ENCODE data around the gene MAML3.

DNA sequence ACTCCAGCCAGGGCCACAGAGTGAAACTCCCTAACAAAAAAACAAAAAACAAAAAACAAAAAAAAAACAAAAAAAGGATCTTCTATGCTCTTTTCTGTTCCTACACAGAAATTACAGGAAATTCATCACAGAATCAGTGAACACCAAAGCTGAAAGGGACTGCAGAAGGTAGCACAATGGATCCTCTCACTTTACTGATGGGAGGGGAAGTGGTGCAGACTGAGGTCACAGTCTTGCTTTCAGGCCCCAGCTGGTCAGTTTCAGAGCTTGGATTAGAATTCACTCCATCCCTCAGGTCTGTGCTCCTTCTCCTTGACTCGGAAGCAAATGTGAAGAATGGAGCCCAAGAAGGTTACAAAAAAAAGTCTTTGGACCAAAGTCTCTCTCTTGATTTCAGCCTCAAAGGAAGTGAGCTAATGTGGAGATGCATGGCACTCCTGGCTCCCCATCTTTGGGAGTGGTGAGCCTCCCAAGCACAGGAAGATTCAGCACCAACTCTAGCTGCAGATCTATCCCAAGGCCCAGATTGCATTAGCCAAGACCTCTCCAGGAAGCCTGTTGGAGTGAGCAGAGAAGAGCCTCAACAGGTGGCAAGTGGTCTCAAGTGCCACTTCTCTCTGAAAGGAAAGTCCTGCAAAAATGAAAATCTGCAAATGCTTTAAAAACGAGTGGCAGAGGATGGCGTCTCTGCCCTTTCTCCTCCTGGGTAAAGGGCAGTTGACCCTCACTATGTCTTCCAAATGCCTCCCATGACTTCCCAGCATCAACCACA lies 176.0 kb downstream of the MAML3 start:
- no peak for TF ChIP-seq POLR2A (IDR thresholded peaks at IDR 0.05; ENCODE audit: extremely low read depth, insufficient read length)
- TF ChIP-seq, protein P1, sequence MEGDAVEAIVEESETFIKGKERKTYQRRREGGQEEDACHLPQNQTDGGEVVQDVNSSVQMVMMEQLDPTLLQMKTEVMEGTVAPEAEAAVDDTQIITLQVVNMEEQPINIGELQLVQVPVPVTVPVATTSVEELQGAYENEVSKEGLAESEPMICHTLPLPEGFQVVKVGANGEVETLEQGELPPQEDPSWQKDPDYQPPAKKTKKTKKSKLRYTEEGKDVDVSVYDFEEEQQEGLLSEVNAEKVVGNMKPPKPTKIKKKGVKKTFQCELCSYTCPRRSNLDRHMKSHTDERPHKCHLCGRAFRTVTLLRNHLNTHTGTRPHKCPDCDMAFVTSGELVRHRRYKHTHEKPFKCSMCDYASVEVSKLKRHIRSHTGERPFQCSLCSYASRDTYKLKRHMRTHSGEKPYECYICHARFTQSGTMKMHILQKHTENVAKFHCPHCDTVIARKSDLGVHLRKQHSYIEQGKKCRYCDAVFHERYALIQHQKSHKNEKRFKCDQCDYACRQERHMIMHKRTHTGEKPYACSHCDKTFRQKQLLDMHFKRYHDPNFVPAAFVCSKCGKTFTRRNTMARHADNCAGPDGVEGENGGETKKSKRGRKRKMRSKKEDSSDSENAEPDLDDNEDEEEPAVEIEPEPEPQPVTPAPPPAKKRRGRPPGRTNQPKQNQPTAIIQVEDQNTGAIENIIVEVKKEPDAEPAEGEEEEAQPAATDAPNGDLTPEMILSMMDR (IDR thresholded peaks at IDR 0.05; ENCODE audit: low read depth, low read length), result no peak
- TF ChIP-seq, protein P2, sequence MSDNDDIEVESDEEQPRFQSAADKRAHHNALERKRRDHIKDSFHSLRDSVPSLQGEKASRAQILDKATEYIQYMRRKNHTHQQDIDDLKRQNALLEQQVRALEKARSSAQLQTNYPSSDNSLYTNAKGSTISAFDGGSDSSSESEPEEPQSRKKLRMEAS (IDR thresholded peaks at IDR 0.05; ENCODE audit: low read depth, low read length), result no peak

Measured in NB4 (cell line).